IPS DF 6.9 (cell line): Measurements from ENCODE around the gene CDK17.

Experiments used
- DNase-seq: peaks from one replicate; pipeline ENCODE4 v3.0.0-alpha.2; 2013; ENCODE audit warnings: low read depth, low spot score
- H3K27ac ChIP-seq: one replicate; pipeline ENCODE4 v1.5.1; 2013; ENCODE audit warnings: low read length, control low read depth
- H3K27me3 ChIP-seq: 2 replicates; pipeline ENCODE4 v1.6.1; 2013; ENCODE audit warnings: mild to moderate bottlenecking, low read length; ENCODE audit not compliant: control insufficient read depth, insufficient read depth
- H3K36me3 ChIP-seq: 2 replicates; pipeline ENCODE4 v1.6.1; 2013; ENCODE audit warnings: low read length; ENCODE audit not compliant: control insufficient read depth, insufficient read depth
- H3K4me1 ChIP-seq: 2 replicates; pipeline ENCODE4 v1.6.1; 2013; ENCODE audit warnings: low read length; ENCODE audit not compliant: control insufficient read depth, insufficient read depth
- H3K4me3 ChIP-seq: 2 replicates; pipeline ENCODE4 v1.5.1; 2013; ENCODE audit warnings: mild to moderate bottlenecking, low read length
- H3K9me3 ChIP-seq: 2 replicates; pipeline ENCODE4 v1.6.1; 2013; ENCODE audit warnings: low read length, inconsistent platforms; ENCODE audit not compliant: control insufficient read depth, insufficient read depth
- WGBS: extraction: QIAGEN DNeasy Blood & Tissue Kit; methylation state at CpG from one replicate; pipeline ENCODE4 v1.1.7; 2013; ENCODE audit warnings: mixed read lengths, missing lambda C conversion rate; ENCODE audit not compliant: insufficient read length, insufficient coverage; 5-methylcytosine and 5-hydroxymethylcytosine counted together

The CDK17 gene

DNA sequence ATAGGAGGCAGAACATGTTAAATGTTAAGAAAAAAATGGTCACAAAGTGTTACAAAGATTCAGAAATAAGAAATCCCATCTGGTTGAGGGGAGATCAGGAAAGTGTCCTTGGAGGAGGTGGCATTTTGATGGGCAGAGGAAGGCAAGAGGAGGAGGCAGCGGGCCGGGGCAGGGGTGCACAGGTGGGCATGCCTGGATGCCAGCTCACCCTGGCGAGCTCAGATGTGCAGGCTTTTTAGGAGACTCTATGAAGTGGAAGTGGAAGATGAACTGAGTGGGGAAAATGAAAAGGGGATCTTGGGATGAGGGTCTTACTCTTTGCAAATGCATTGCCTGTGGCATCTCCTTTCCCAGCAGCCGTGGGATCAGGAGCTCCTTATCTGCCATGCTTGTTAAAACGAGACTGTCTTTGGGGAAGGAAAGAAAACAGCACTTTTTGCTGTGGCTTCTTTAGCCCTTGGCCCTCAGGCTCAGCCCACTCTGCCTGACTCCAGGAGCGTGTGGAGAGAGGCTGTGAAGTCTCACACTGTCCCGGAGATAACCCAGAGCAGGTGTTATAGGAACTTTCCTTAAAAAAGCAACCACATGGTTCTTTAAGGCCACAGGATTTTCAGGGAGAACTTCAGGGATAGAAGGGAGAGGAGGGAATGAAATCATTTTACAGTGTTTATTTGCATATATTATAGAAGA, 143.4 kb downstream of the CDK17 start:
- H3K4me1 ChIP-seq = no peaks in the 10 kb centered on the region
- H3K4me3 ChIP-seq = no peak overlapping the region
- no peaks in the 10 kb centered on the region for H3K36me3 ChIP-seq
- WGBS = no CpG with 5 or more reads among the region's 7 CpGs
- H3K9me3 ChIP-seq = no peaks in the 10 kb centered on the region
- H3K27me3 ChIP-seq = no peaks in the 10 kb centered on the region
- no peak for DNase-seq
- H3K27ac ChIP-seq = no peak overlapping the region

DNA sequence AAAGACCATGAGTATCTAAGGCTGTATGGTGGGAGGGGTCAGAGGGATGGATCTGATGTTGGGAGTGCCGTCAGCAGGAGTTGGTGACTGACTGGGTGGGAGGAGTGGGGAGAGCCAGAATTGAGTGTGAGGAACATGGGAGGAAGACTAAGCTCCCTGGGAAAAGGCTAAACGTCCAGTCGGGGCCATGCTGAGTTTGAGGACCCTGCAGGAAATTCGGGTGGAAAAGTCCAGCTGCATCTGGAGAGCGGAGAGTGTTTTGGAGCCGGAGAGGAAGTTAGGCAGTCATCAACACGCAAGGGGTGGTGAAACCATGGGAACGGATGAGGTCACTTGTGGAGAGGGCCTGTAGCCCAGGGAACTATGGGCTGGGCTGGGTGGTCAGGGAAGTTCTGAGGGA, 145.2 kb downstream of the CDK17 start:
- Histone ChIP-seq H3K27me3 (no peaks in the 10 kb centered on the region), H3K4me1 (no peaks in the 10 kb centered on the region), H3K9me3 (no peaks in the 10 kb centered on the region), H3K27ac (no peak overlapping the region), H3K36me3 (no peaks in the 10 kb centered on the region), H3K4me3 (no peak overlapping the region)
- no peak for DNase-seq
- WGBS = no CpG with 5 or more reads among the region's 8 CpGs

DNA sequence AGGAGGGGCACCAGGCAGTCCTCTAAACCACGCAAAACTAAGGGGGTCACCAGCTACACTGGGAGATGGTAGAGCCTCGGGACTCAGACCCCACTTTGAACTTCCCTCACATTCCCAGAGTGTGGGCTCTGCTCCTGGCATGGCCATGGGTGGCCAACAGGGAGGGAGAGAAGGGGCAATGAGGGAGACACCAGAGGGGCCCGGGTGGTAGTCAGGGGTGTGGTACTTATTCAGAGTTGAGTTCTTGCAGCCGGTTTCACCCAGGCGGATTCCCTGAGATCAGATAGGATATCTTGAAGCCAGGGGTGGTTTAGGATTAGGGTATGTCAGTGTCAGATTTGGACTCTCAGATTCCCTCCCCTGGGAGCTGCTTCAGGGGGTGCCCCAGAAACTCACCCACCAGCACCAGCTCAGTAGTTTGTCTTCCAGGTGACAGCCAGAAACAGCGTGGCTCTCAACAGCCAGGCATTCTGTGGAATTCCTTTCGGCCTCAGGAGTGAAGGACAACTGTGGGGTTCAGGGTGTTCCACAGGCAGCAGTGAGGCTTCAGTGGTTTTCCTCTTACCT, 150.0 kb downstream of the CDK17 start:
- H3K36me3 ChIP-seq = 0 out of 2 replicates have a peak, but pooled peaks cover 5% of the 10 kb centered on the region

DNA sequence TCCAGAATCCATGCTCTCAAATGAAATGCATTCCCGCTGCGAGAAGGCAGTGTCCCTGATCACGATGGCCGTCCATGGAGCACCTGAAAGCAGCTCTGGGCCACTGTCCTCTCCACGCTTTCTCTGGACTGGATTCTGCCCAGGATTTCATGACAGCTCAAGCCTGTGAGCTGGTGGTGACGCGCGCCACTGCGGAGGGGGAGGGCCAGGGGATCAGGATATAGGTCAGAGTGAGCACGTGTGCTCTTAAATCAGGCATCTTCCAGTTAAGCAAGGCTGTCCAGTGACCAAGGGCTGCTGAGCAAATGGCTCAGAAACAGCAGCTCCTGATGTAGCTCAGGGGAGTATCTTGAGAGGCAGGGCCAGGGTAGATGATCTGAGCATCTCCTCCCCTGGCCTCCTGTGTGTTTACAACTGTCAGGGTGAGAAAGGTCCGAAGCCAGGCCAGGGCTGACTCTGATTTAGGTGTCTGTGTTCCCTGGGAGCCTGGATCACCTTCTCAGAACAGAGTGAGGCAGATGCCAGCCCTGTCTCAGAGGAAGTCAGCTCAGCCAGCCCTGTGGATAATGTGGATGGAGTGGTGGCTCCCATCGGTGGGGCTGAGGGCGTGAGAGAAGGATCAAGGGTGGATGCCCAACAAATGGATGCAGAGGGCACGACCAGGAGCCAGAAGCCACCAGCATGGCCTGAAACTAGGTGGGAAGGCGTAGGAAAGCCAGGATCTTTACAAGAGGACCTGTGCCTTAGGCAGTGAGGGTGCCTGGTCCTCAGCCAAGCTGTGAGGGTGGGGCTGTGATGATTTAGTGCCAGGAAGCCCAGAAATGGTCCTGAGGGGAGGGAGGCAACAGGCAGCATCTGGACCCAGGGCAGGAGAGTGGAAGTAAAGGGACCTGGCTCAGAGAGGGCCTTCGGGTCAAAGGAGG, 150.8 kb downstream of the CDK17 start:
- no peak for DNase-seq
- no CpG with 5 or more reads among the region's 16 CpGs for WGBS
- H3K4me1 ChIP-seq = no peaks in the 10 kb centered on the region

More for the DNA sequence above, 150.0 kb downstream of the CDK17 start:
- no peaks in the 10 kb centered on the region for H3K9me3 ChIP-seq
- H3K27ac ChIP-seq = no peak overlapping the region
- DNase-seq = no peak
- H3K4me1 ChIP-seq = no peaks in the 10 kb centered on the region
- no peak overlapping the region for H3K4me3 ChIP-seq
- no CpG with 5 or more reads among the region's 7 CpGs for WGBS
- no peaks in the 10 kb centered on the region for H3K27me3 ChIP-seq

DNA sequence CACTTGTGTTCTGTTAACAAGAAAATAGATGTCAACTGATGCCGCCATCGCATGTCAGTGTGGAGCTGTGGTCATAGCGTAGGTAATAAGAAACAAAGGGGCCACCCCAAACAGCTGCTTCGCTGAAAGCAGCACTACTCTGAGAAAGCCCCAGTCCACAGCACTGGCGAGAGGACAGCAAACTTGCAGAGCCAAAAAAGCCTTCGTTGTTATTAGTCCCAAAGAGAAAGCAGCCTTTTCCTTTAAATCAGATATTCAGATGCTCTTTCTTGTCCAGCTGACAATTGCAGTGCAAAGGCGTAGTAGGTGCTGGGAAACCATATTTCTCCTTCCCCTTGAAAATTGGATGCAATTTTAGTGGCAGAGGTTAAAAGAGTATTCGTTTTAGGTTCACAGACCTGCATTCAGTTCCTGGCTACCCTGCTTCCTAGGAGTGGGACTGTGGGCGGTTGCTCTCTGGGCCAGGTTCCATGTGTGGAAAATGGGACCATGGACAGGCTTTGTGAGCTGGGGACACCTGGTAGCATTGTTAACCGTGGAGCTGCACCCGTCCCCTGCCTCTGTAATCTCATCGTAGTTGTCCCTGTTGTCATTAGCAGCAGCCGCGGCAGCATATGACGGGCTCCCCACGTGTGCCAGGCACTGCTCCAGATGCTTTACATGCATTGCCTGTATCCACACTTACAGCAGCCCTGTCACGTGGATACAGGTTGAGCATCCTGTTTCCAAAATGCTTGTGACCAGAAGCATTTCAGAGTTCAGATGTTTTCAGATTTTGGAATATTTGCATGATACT, 151.9 kb downstream of the CDK17 start:
- 0 out of 2 replicates have a peak, but pooled peaks cover 5% of the 10 kb centered on the region for H3K36me3 ChIP-seq
- no peak for DNase-seq
- no peak overlapping the region for H3K27ac ChIP-seq
- H3K4me1 ChIP-seq = no peaks in the 10 kb centered on the region
- H3K9me3 ChIP-seq = no peaks in the 10 kb centered on the region
- H3K4me3 ChIP-seq = no peak overlapping the region
- no peaks in the 10 kb centered on the region for H3K27me3 ChIP-seq
- no CpG with 5 or more reads among the region's 17 CpGs for WGBS

More for the DNA sequence above, 150.8 kb downstream of the CDK17 start:
- Histone ChIP-seq H3K9me3 (no peaks in the 10 kb centered on the region), H3K4me3 (no peak overlapping the region), H3K27me3 (no peaks in the 10 kb centered on the region), H3K36me3 (0 out of 2 replicates have a peak, but pooled peaks cover 5% of the 10 kb centered on the region), H3K27ac (no peak overlapping the region)

DNA sequence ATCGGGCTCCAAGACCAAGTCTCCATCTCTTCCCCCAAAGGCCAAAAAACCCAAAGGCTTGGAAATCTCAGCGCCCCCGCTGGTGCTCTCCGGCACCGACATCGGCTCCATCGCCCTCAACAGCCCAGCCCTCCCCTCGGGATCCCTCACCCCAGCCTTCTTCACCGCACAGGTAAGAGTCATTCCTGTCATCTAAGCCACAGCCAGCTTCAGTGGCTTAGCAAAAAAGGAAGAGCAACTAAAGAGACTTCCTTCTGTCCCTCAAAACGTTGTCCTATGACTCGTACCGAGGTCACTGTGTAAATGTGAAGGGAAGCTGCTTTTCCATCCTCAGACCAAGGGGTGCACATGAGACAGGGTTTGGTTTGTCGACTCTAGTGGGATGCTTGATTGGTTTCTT, 152.7 kb downstream of the CDK17 start:
- Histone ChIP-seq H3K27me3 (no peaks in the 10 kb centered on the region), H3K4me1 (no peaks in the 10 kb centered on the region), H3K27ac (no peak overlapping the region), H3K4me3 (no peak overlapping the region), H3K36me3 (0 out of 2 replicates have a peak, but pooled peaks cover 5% of the 10 kb centered on the region), H3K9me3 (no peaks in the 10 kb centered on the region)
- no CpG with 5 or more reads among the region's 13 CpGs for WGBS
- DNase-seq = no peak

DNA sequence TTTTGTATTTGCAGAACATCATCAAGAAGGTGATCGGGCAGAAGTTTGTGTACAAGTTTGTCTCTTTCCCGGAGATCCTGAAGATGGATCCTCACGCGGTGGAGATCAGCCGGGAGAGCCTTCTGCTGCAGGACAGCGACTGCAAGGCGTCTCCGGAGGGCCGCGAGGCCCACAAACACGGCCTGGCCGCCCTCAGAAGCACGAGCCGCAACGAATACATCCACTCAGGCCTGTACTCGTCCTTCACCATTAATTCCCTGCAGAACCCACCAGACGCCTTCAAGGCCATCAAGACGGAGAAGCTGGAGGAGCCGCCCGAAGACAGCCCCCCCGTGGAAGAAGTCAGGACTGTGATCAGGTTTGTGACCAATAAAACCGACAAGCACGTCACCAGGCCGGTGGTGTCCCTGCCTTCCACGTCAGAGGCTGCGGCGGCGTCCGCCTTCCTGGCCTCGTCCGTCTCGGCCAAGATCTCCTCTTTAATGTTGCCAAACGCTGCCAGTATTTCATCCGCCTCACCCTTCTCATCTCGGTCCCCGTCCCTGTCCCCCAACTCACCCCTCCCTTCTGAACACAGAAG, 153.2 kb downstream of the CDK17 start:
- no peaks in the 10 kb centered on the region for H3K27me3 ChIP-seq
- H3K4me3 ChIP-seq = no peak overlapping the region
- no peak for DNase-seq
- WGBS = no CpG with 5 or more reads among the region's 36 CpGs
- no peak overlapping the region for H3K27ac ChIP-seq
- H3K4me1 ChIP-seq = no peaks in the 10 kb centered on the region
- 0 out of 2 replicates have a peak, but pooled peaks cover 5% of the 10 kb centered on the region for H3K36me3 ChIP-seq
- no peaks in the 10 kb centered on the region for H3K9me3 ChIP-seq

DNA sequence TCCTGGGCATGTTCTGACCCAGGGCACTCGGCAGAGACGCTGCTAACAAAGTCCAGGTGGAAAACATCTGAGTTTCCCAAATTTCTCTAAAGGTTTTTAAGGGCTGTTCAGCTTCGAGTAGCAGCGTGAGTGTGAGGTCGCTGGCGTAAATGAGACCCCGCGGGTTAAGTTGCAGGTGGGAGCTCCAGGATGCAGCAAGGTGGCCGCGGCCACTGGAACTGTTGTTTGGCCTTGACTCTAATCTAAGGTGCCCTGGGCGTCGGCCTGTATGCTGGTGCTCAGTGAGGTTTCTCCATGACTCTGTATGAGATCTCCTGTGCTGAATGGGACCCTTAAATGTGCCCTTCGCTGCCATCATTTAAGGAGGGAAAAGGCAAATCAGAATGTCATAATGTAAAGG, 155.4 kb downstream of the CDK17 start:
- H3K27ac ChIP-seq = no peak overlapping the region

DNA sequence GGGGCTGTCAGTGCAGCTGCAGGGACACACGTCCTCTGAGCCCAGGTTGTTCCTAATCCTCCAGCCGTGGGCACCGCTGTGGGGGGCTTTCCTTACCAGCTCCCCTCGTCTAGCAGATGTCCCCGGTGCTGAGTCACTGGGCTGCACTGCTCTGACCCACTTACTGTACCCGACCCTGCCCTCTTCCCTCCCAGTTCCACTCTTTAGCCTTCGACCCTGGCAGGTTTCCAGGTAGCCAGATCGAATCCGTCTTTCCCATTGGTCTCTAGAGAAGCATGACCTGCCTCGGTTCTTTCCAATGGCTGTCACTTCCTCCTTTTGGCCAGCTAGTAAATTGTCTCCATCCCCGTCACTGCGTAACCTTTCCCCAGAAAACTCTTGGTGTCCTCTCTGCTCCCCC, 157.6 kb downstream of the CDK17 start:
- no peak for DNase-seq
- no CpG with 5 or more reads among the region's 12 CpGs for WGBS
- no peaks in the 10 kb centered on the region for H3K27me3 ChIP-seq
- no peaks in the 10 kb centered on the region for H3K4me1 ChIP-seq
- no peaks in the 10 kb centered on the region for H3K9me3 ChIP-seq
- no peak overlapping the region for H3K4me3 ChIP-seq
- no peak overlapping the region for H3K27ac ChIP-seq
- 0 out of 2 replicates have a peak, but pooled peaks cover 5% of the 10 kb centered on the region for H3K36me3 ChIP-seq

More for the DNA sequence above, 155.4 kb downstream of the CDK17 start:
- Histone ChIP-seq H3K27me3 (no peaks in the 10 kb centered on the region), H3K36me3 (0 out of 2 replicates have a peak, but pooled peaks cover 5% of the 10 kb centered on the region), H3K4me3 (no peak overlapping the region), H3K4me1 (no peaks in the 10 kb centered on the region), H3K9me3 (no peaks in the 10 kb centered on the region)
- no peak for DNase-seq
- WGBS = no CpG with 5 or more reads among the region's 13 CpGs
